GM12872 (cell line): ENCODE measurements around the gene PPP1R1B.
A peak's percentile ranks its signal among the peaks of the same experiment; 100 is the strongest.

Experiments used
- CTCF ChIP-seq: IDR thresholded peaks from 3 replicates; pipeline ENCODE4 v1.5.1; 2011; ENCODE audit warnings: low read depth, mild to moderate bottlenecking, low read length, moderate library complexity; ENCODE audit not compliant: insufficient read depth

PPP1R1B gene

GRCh38 chr17:39666601-39667261, 40.0 kb downstream of the PPP1R1B start:
- TF ChIP-seq CTCF, result no peak

- no peak for TF ChIP-seq CTCF
These were observed 40.7 kb downstream of the PPP1R1B start for GRCh38 chr17:39667262-39667944.

GRCh38 chr17:39667945-39668924, 41.5 kb downstream of the PPP1R1B start, which contains the start of gene PNMT:
Gene PNMT (plus strand): TSS chr17:39668453. CDS start chr17:39668476, 23 bp downstream.
- TF ChIP-seq CTCF, result peak; percentile 68

- no peak for TF ChIP-seq CTCF
These were observed 43.4 kb downstream of the PPP1R1B start for GRCh38 chr17:39669897-39670735.

GRCh38 chr17:39670746-39671145, 44.0 kb downstream of the PPP1R1B start:
- no peak for TF ChIP-seq CTCF

GRCh38 chr17:39671651-39672521, 45.1 kb downstream of the PPP1R1B start:
- peak; percentile 69 for TF ChIP-seq CTCF
